Measurements from ENCODE around the gene CIAO3. TPM values are rescaled to one million over a fixed set of nuclear protein-coding genes. Genes with fewer than 3 reads are reported as not detected.
A peak's percentile ranks its signal among the peaks of the same experiment; 100 is the strongest.
"Not testable (repeated sequence)": the region's sequence is repeated elsewhere in the genome, so short reads cannot be mapped to it uniquely, and the experiment has no call there.

The CIAO3 gene
- total RNA-seq, 1 donor from 2014 or later: 21.7 TPM

DNA sequence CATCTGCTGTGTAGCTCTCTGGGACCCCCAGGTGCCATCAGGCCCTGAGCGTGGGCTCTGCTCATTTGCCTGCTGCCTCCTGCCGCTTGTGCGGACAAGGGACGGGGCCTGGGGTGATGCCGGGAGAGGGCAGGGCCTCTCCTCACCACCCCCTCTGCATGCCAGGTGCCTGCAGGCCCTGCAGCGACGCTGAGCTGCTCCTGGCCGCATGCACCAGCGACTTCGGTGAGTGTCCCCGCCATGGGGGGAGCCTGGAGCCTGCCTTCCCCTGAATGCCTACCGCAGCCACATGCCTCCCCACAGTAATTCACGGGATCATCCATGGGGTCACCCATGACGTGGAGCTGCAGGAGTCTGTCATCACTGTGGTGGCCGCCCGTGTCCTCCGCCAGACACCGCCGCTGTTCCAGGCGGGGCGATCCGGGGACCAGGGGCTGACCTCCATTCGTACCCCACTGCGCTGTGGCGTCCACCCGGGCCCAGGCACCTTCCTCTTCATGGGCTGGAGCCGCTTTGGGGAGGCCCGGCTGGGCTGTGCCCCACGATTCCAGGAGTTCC, 23.9 kb downstream of the CIAO3 start:
- no peak for DNase-seq (ENCODE audit: low spot score)
- intact Hi-C loops (cut with DNase I): no loop called here

DNA sequence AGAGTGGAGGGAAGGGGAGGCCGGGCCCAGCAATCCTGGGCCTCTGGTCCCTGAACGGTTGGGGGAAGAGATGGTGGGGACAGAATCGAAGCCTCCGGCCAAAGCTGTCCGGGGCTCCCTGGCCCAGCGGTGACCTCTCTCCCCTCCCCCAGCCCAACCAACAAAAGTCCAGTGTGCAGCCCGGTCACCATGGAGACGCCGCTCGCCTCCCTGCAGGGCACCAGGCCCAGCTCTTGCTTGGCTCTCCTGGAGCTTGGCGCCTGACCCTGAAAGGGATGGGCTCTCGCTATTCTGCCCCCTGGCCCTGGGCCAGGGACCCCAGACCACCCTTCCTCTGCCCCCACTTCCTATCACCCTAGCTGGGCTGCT, 24.6 kb downstream of the CIAO3 start:
- intact Hi-C loops (cut with DNase I): no loop called here

GRCh38 chr16:715477-716199, 25.2 kb downstream of the CIAO3 start:
- intact Hi-C loops (cut with DNase I): no loop called here
- DNase-seq (ENCODE audit: low spot score): no peak

More for the DNA sequence above, 24.6 kb downstream of the CIAO3 start:
- no peak for DNase-seq (ENCODE audit: low spot score)

DNA sequence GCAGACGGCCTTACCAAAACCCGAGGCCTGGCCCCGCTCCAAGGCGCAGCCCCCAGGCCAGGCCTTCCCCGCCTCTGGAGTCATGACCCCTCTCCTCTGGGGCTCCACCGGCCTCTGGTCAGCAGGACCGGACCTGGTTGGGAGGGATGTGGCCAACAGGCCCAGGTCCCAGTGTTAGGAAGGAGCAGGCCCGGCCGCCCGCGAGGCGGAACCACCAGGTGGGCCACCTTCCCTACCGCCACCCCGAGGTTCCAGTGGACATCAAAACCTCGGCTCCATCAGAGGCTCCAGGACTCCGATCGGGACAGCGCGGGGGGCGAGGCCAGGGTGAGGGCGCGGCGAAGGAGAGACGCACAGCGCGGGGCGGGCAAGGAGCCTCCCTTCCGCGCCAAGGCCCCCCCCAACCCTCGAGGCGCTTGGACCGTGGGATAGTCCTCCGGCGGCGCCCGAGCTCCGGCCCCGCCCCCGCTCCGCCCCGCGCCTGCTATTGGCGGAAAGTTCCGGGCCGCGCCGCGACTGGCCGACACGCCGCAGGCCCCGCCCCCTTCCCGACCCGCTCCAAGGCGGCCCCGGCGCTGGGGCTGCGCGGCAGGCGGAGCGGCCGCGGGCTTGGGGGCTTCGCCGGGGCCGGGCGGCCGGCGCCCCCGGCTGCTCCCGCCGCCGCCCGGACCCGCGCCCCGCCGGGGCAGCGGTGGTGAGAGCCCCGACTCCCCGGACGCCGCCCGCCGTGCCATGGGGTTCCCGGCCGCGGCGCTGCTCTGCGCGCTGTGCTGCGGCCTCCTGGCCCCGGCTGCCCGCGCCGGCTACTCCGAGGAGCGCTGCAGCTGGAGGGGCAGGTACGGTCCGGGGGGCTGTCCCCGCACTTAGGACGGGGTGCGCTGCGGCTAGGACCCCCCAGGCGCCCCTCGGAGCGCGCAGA, 26.0 kb downstream of the CIAO3 start, which contains the start of gene METRN:
Gene METRN (plus strand): TSS at position 561 of the 919 bp plus-strand sequence. CDS start 172 bp downstream, at position 733.
- DNase-seq (ENCODE audit: low spot score): peak; percentile 94
- intact Hi-C loops (cut with DNase I): loop anchor here (5.0 kb wide), 1 partner anchor 342 kb away; no protein-coding TSS in a partner anchor

DNA sequence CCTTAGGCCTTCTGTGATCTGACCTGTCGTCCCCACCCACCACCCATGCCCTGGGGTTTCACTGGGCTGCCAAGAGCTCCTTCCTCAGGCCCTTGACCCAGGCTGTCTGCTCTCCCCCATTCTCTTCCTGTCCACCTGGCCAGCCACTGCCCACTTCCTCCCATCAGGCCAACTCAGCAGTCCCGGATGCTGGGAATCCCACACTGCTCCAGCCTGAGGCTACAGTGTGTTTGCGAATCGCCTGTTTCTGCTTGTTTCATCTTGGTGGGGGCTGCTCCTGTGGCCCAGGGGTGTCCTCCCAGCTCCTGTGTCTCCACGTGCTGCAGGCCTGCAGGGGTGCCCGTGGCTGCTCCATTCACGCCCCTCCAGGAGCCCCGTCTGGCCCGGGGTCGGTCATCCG, 26.7 kb downstream of the CIAO3 start:
- intact Hi-C loops (cut with DNase I): loop anchor here (5.0 kb wide), 1 partner anchor 343 kb away; no protein-coding TSS in a partner anchor
- no peak for DNase-seq (ENCODE audit: low spot score)

- not testable (repeated sequence) for DNase-seq (ENCODE audit: low spot score)
- intact Hi-C loops (cut with DNase I): loop anchor here (5.0 kb wide), 1 partner anchor 345 kb away; no protein-coding TSS in a partner anchor
Measured at GRCh38 chr16:712740-713250, 28.0 kb downstream of the CIAO3 start.

- peak; percentile 91 for DNase-seq (ENCODE audit: low spot score)
- intact Hi-C loops (cut with DNase I): loop anchor here (1.0 to 5.0 kb wide), 2 partner anchors 74 to 346 kb away; no protein-coding TSS in a partner anchor
Measured at GRCh38 chr16:711548-712320, 29.1 kb downstream of the CIAO3 start.

DNA sequence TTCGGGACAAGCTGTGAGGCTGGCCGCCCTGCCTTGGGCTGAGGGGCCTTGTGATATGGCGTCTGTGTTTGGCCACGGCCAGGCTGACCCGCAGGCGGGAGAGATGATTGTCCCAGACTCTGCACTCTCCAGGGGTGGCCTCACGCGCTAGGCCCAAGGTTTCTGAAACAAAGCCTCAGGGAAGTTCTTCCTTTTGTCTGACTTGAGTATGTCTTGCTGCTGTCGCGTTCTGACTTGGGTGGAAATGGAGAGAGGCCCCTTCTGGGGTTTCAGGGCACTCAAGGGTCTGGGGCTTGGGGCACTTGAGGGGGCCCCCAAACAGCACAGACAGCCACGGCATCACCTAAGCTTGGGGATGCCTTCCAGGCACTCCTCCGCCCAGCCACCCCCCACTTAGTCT, 29.7 kb downstream of the CIAO3 start:
- intact Hi-C loops (cut with DNase I): loop anchor here (1.0 to 5.0 kb wide), 2 partner anchors 74 to 346 kb away; no protein-coding TSS in a partner anchor
- DNase-seq (ENCODE audit: low spot score): no peak

DNA sequence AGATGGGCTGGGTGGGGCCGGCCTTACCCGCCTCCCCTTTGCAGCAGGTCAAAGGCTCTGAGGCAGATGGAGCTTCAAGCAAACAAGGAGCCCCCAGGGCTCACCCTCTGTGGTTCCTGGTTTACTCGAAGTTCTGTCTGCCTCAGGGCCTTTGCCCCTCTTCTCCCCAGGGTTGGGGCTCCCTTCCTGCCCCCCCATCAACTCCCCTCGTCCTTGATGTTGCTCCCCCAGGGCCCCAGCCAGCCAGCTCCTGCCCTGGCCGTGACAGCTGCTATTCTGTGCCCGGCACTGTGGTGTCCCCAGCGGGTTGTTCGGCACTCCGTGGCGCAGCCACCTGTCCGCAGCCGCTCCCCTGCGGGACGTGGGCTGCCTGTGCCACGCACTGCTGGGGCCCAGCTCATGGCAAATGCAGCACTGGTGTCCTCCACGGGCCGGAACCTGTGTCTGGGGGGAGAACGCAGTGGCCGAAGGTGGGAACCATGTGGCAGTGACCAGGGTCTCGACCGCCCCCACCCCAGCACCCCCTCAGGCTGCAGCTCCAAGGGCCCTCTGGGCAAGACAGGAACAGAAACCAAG, 30.2 kb downstream of the CIAO3 start:
- intact Hi-C loops (cut with DNase I): loop anchor here (1.0 to 5.0 kb wide), 2 partner anchors 75 to 347 kb away; no protein-coding TSS in a partner anchor
- no peak for DNase-seq (ENCODE audit: low spot score)

DNA sequence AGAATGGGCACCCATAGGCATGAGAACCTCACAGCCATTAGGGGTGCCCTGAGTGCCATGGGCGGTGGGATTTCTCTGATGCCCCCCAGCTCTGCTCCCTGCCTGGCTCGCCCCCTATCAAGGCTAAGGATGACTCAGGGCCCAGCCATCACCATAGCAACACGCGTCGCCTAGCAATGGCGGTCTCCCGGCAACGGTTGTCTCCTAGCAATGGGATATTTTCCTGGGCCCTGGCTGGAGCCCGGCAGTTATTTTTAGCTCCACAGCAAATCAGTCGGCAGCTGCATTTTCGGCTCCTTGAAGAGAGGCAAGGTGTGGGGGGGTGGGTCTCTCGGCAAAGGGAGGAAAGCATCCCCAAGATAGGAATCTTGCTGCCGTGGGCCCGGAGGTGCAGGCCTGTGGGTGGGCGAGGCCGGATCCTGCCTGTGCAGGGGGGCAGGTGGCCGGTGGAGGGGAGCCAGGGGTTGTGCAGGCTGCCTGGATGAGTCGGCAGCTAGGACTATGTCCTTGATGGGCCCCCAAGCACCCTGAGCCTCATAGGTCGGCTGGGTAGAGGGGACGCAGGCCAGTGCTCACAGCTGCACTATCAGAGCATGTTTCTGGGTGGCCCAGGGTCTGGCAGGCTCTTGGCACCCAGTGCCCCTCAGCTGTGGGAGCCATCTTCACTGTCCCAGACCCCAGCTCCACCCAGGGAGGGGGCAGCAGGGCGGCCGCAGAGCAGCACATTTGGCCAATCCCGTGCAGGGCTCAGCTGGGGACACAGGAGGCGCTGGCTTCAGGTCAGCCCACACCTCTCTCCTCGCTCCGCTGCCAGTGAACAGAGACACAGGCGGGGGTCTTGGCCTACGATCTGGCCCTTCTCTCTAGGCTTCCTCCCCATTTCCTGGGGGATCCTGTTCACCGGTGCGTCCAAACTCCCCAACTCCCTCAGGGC, 31.0 kb downstream of the CIAO3 start:
- peak; percentile 85 for DNase-seq (ENCODE audit: low spot score)
- intact Hi-C loops (cut with DNase I): loop anchor here (5.0 kb wide), 1 partner anchor 347 kb away; no protein-coding TSS in a partner anchor

DNA sequence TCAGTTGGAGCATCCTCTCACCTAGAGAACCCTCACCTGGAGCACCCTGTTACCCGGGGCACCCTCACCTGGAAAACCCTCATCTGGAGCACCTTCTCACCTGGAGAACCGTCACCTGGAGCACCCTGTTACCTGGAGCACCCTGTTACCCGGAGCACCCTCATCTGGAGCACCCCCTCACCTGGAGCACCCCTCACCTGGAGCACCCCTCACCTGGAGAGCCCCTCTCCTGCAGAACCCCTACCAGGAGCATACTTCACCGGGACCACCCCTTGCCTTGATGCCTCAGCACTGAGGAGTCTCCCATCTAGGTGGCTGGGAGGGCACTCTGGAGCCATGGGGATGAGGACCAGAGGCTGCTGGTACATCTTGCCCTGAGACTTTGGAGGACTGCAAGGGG, 31.8 kb downstream of the CIAO3 start:
- intact Hi-C loops (cut with DNase I): no loop called here
- DNase-seq (ENCODE audit: low spot score): no peak

- no peak for DNase-seq (ENCODE audit: low spot score)
- intact Hi-C loops (cut with DNase I): no loop called here
Measured at GRCh38 chr16:708019-708418, 32.8 kb downstream of the CIAO3 start.

GRCh38 chr16:707062-707538, 33.7 kb downstream of the CIAO3 start:
- DNase-seq (ENCODE audit: low spot score): no peak
- intact Hi-C loops (cut with DNase I): no loop called here

- no peak for DNase-seq (ENCODE audit: low spot score)
- intact Hi-C loops (cut with DNase I): no loop called here
Measured at GRCh38 chr16:706189-707061, 34.4 kb downstream of the CIAO3 start.

- no peak for DNase-seq (ENCODE audit: low spot score)
- intact Hi-C loops (cut with DNase I): no loop called here
Measured at GRCh38 chr16:705431-706188, 35.2 kb downstream of the CIAO3 start, which contains the start of gene FBXL16. Gene FBXL16 (minus strand): TSS chr16:705801. CDS start chr16:697405, 8,396 bp downstream.

All from cardiac septum (tissue), 1 donor.